HG03558 (cell line): Measurements from ENCODE around the gene GYS2.

ENCODE experiments used
- ATAC-seq: cut with Tn5 transposase; IDR thresholded peaks from one replicate; pipeline ENCODE4 v1.9.1; 2021; ENCODE audit warnings: moderate number of reproducible peaks; ENCODE audit not compliant: unreplicated experiment; ENCODE audit errors: extremely low read depth

GYS2 gene

DNA sequence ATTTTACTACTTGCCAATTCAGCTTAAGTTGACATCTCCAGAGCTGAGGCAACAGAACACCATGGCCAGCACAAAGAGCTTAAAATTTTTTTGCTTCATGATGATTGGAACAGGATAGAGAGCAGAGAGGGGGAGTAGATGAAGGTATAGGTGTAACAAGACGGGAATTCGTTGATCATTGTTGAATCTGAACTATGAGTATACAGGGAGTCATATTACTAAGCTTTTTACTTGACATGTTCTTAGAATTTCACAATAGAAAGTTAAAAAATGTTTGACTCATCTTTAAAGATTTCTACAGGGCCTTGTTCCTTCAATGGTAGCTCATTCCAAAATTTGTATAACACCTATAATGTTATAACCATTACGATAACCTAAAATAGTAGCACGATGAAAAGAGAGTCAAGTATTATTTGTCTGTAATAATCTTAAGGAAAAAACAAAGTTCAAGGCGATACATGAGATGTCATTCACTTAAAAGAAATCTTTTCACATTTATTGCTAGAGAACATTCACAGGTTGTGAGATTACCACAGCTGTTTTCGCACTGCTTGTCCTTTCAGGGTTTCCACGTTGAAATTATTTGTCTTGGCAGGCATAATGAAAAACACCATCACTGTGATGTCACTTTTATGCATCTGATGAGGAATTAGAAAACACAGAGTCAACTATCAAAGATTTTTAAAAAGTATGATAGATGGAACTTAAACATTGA is 44.6 kb downstream of the GYS2 start:
- ATAC-seq, result no peak

DNA sequence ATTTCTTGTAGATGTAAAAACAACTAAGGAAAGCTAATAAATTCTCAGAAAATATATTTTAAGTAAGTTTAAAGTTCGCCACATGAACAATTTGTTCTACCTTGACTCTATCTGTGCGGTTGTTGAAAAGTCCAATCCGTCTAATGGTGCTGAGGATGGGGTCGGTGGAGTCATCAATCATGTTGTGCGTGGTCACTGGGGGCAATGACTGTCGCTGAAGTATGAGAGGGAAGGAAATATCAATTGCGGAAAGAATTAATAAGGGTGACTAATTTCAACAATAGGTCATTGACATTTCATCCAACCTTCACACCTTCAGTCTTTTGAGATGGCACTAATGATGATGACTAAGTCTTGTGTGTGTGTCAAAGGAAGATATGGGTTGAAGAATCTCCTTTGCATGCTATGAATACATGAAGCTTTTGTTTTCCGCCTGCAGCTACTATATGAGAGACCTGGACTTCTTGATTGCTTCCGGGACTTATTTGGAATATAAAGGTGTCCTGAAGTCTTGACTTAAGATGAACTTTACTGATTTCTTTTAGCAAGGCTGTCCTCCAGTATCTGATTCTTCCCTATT is 46.5 kb downstream of the GYS2 start:
- no peak for ATAC-seq

DNA sequence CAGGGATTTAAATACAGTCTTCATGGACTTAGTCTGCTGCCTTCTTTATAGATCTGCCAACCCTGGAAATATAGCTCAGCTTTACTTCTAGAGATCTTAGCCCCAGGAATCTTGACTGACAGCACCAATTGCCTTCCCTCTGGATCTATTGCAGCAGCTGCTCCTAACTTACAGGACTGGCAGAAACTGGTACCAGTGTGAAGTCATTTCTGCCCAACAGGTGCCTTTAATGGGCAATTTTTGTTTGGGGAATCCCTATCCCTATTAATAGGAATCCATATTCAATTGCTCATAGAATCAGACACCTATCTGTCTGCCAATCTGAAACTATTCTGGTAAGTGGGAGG is 51.3 kb downstream of the GYS2 start:
- no peak for ATAC-seq

DNA sequence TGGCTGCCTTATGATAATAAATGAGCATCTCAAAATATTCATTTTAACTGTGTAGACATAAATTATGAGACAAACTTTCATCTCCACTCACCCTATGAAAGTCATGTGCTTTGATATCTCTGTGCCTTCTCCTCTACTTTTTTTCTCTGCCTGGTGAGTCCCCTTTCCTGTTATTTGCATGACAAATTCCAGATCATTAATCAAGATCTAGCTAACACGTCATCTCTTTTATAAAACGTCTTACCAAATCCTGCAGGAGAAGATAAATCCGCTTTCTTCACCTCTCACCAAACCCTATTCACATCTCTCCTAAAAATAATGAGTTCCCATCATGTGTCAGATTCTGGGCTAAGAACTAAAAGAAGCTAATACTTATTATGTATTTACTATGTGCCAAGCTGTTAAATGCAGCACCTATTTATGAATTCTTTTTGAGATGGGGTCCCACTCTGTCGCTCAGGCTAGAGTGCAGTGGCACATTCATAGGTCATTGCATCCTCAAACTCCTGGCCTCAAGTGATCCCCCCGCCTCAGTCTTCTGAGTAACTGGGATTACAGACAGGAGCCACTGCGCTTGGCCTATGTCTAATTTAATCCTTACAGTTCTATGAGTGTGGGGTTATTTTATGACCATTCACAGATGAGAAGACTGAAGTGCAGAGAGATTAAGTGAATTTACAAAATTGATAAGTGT is 51.9 kb downstream of the GYS2 start:
- no peak for ATAC-seq

DNA sequence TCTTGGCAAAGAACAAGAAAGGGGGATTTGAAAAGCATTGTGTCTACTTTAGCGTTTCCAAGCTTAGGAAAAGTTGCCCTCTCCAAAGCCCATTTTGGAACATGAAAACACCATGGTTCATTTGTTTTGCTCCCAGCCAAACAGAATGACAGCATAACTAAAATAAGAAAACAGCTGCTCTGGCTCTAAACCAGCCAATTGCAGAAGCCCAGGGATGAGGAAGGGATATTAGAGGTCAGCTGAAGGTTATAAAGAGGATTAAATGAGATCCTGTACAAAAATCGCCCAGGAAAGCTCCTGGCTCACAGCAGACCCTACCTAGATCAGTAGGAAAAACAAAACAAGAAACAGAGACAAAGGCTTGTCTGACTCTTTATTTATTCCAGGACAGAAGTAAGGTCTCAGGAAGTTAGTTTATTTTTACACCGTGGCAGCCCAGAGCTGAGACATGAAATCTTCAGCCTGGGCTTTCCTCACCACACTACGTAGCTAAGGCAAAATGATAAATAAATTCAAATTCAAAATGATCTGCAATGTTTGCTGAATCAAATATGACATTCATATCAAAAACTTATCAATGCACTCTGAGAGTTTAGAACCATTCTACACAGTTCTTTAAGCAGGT is 52.7 kb downstream of the GYS2 start:
- ATAC-seq, result no peak

DNA sequence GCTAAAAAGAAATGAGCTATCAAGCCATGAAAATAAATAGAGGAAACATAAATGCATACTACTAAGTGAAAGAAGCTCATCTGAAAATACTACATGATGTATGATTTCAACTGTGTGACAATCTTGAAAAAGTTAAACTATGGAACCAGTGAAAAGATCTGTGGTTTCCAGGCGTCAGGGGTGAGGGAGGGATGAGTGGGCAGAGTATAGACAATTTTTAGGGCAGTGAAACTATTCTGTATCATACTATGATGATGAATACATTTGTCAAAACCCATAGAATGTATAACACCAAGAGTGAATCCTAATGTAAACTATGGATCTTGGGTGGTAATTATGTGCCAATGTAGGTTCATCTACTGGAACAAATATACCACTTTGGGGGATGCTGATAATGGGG is 57.2 kb downstream of the GYS2 start:
- no peak for ATAC-seq

DNA sequence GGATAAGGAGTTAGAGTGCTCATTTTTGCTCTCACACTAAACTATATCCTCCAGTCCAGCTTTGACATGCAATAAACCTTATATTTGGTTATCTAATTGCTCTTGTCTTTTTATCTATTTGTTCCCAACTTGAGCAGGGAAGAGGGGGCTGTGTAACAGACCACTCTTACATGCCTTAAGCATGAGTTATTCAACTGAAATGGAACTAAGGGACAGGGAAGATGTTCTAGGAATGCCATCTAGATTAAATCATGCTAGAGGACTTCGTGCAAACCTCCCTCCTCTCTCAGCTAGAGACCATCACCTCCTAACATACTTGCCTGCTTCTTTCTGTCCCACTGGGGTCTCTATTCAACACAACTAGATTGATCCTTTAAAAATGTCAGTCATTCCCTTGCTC is 57.9 kb downstream of the GYS2 start:
- ATAC-seq, result no peak

GRCh38 chr12:21545557-21545956 is 59.1 kb downstream of the GYS2 start:
- no peak for ATAC-seq

- ATAC-seq, result no peak
These were observed 61.5 kb downstream of the GYS2 start for GRCh38 chr12:21543151-21543550.

- ATAC-seq, result no peak
These were observed 62.2 kb downstream of the GYS2 start for GRCh38 chr12:21542403-21542802.

GRCh38 chr12:21541773-21542172 is 62.9 kb downstream of the GYS2 start:
- no peak for ATAC-seq

- no peak for ATAC-seq
These were observed 64.8 kb downstream of the GYS2 start for GRCh38 chr12:21539797-21540196.

- no peak for ATAC-seq
These were observed 66.5 kb downstream of the GYS2 start for GRCh38 chr12:21538061-21538653.

DNA sequence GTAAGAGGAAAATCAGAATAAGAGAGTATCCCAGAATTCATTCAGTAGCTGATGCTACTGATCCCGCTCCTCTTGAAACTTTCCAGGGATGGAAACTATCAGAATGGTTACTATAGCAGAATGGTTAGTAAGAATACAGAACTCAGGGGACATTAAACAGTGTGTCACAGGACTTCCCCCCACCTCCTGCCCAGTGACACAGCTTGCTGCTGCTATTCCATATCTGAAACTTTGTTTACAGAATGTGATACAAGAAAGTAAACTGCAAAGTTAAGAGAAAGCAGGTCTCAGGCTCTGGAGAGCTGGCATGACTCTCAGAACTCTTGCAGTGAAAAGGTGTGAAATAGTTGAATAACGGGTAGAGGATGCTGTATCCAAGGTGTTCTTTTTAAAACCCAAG is 75.2 kb downstream of the GYS2 start:
- no peak for ATAC-seq

DNA sequence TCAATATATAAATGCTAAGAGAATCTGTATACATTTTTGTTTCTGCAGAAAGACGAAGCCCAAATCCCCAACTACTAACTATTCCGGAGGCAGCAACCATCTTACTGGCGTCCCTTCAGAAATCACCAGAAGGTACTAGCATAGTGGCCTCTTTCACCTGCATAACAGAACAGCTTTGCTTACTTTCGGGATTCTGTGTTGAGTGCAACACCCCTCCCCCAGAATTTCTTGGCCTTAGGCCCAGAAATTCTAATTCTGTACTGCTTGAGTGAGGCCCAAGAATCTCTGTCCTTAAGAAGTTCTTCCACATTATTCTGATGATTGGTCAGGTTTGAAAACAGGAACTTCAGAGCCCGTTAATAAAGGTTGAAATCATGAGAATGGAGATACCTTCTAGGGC is 75.7 kb downstream of the GYS2 start:
- ATAC-seq, result no peak

- peak; percentile 93 for ATAC-seq
These were observed 77.0 kb downstream of the GYS2 start for GRCh38 chr12:21527451-21528180.

DNA sequence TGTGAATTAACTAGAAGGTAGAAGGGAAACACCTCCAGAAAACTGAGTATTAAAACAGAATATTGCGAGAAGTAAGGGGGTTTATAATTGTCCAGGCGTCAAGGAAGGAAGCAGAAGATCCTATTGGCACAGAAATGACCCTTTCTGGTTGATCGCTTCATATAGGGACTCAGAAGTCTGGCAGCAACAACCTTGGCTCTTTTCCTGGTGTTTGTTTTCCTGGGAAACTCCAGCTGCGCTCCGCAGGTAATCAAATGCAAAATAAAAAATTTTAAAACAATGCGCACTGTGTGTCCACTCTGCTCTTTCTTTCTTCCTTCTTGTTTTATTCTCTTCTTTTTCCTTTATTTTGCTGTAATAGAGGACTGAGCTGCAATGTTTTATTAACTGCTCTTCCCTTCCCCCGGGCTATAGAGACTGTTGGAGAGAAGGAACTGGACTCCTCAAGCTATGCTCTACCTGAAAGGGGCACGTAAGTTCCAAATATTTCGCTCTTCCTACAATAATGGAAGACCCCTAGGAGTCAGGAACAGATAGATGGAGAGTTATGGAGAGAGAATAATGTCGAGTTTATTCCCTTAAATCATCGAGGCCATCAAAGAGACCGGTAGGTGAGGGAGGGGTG is 77.8 kb downstream of the GYS2 start:
- ATAC-seq, result no peak

GRCh38 chr12:21526053-21526452 is 78.6 kb downstream of the GYS2 start, which contains the start of gene SPX:
Gene SPX, plus strand, starts transcription at chr12:21526296. Its CDS starts 177 bp downstream, at chr12:21526473.
- no peak for ATAC-seq

DNA sequence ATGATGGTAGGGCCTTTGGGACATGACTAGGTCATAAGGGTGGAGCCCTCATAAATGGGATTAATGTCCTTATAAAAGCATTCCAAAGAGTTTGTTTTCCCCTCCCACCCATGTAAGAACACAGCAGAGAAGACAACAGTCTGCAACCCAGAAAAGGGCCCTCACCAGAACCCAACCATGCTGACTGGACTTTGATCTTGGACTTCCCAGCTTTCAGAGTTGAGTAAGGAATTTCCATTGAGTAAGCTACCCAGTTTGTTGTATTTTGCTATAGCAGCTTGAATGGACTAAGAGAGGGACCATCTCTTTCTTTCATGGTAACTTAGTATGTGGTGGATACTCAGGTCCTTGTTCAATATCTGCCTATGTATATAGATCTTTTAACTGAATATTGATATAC is 81.5 kb downstream of the GYS2 start:
- ATAC-seq, result no peak

- ATAC-seq, result no peak
These were observed 83.1 kb downstream of the GYS2 start for GRCh38 chr12:21521541-21521940.
